Pancreas (tissue), 10 donors: ENCODE data around the gene DCC. TPM values are rescaled to one million over a fixed set of nuclear protein-coding genes. Genes with fewer than 3 reads are reported as not detected.

Experiments
- ATAC-seq, 4 donors: fragments of 200-7000 bp; cut with Tn5 transposase; one replicate each; pipeline versions ENCODE4 v1.8.0 to v1.9.1; 2020; ENCODE audit warnings: mild to moderate bottlenecking in 4 of 4, moderate library complexity in 4 of 4
- DNase-seq, 6 donors: peaks; one replicate each; pipeline ENCODE4 v3.0.0-alpha.2; 2020
- FAIRE-seq: peaks from 2 replicates; lab custom pipeline; 2012; peaks lifted over from hg19 to GRCh38; lab: Jason Lieb, UNC
- H3K27ac ChIP-seq, 4 donors: fragments of 200-600 bp; sonication (generic); 1 replicate in 3 of 4; 2 replicates in 1 of 4; pipeline versions ENCODE4 v1.5.0 to v1.8.0; 2020
- H3K27me3 ChIP-seq, 4 donors: fragments of 200-600 bp; one replicate each; pipeline ENCODE4 v1.8.0; 2021
- H3K36me3 ChIP-seq, 3 donors: fragments of 200-600 bp; sonication (generic) in 1 of 3; one replicate each; pipeline versions ENCODE4 v1.5.0 to v1.8.0; 2020 to 2021
- H3K4me1 ChIP-seq, 3 donors: fragments of 200-600 bp; one replicate each; pipeline ENCODE4 v1.8.0; 2021
- H3K4me3 ChIP-seq, 4 donors: fragments of 200-600 bp; sonication (generic) in 2 of 4; one replicate each; pipeline versions ENCODE4 v1.5.0 to v1.8.0; 2020 to 2021
- H3K9me3 ChIP-seq, 4 donors: fragments of 200-600 bp; one replicate each; pipeline ENCODE4 v1.8.0; 2021
- WGBS, 2 donors: extraction: QIAGEN DNeasy Blood & Tissue Kit; methylation state at CpG; one replicate each; pipeline ENCODE4 v1.1.7; 2013; 5-methylcytosine and 5-hydroxymethylcytosine counted together
- intact Hi-C, 3 donors: fragments of 100-400 bp; cut with DNase I; formaldehyde crosslinking; loops; one replicate each; pipeline versions ENCODE4 v1.11.1 to v1.14.2; 2022
- polyA plus RNA-seq, 2 donors: library from polyadenylated mRNA; stranded (reverse); fragments of 200-250 nt; gene quantifications; one replicate each; pipeline ENCODE4 v1.2.3, GENCODE V29; 2013
- total RNA-seq, 6 donors: library from RNA; stranded (reverse); fragmentation: NEBNext Ultra II Directional in 4 of 6; extraction: Animal tissue kit (Norgen Biotek cat#: 25700) in 4 of 6; gene quantifications; one replicate each; pipeline versions ENCODE4 v1.2.1 to v1.2.4, GENCODE V29; 2021 to 2023
- TF ChIP-seq, protein P1 (sequence below), 4 donors: fragments of 200-600 bp; sonication (generic) in 3 of 4; IDR thresholded peaks; one replicate each; pipeline versions ENCODE4 v1.5.0 to v1.8.0; 2021; ENCODE audit warnings: antibody characterized with exemption in 4 of 4
- donor health status: healthy with polysubstance abuse.
- donor health status: DM: no; HTN: no; CAD: no; lungs with moderate emphysema.
- donor health status: DM: no; HTN: no; CAD: no.
- donor health status: control.
- donor health status: control.
- donor health status: Bipolar disorder and iron deficiency.
- donor health status: DM: yes; HTN: yes; CAD: no.
- donor health status: DM: no; HTN: no; CAD: no.
- donor health status: DM: no; HTN: no; CAD: no.
- donor health status: DM: yes; HTN: yes; CAD: no.

DCC gene
- total and polyA plus RNA-seq, 8 donors = 0.18 to 0.44 (median 0.28) TPM; not detected in 1

GRCh38 chr18:53521068-53521467 is 1181.1 kb downstream of the DCC start:
- intact Hi-C loops = no loop called here
- Histone ChIP-seq H3K4me3 (no peak overlapping the region), H3K27ac (no peak overlapping the region), H3K27me3 (no peaks in the 10 kb centered on the region), H3K4me1 (no peaks in the 10 kb centered on the region), H3K36me3 (no peaks in the 10 kb centered on the region), H3K9me3 (no peaks in the 10 kb centered on the region)
- FAIRE-seq (no peak), ATAC-seq (no peak), DNase-seq (no peak)
- 66 to 82% methylated on average over 7 of the region's 7 CpGs for WGBS, 2 donors
- TF ChIP-seq, protein P1, sequence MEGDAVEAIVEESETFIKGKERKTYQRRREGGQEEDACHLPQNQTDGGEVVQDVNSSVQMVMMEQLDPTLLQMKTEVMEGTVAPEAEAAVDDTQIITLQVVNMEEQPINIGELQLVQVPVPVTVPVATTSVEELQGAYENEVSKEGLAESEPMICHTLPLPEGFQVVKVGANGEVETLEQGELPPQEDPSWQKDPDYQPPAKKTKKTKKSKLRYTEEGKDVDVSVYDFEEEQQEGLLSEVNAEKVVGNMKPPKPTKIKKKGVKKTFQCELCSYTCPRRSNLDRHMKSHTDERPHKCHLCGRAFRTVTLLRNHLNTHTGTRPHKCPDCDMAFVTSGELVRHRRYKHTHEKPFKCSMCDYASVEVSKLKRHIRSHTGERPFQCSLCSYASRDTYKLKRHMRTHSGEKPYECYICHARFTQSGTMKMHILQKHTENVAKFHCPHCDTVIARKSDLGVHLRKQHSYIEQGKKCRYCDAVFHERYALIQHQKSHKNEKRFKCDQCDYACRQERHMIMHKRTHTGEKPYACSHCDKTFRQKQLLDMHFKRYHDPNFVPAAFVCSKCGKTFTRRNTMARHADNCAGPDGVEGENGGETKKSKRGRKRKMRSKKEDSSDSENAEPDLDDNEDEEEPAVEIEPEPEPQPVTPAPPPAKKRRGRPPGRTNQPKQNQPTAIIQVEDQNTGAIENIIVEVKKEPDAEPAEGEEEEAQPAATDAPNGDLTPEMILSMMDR (IDR thresholded peaks at IDR 0.05) = no peak

GRCh38 chr18:53526101-53526870 is 1186.3 kb downstream of the DCC start:
- ATAC-seq = no peak
- Histone ChIP-seq H3K27ac (no peak overlapping the region), H3K36me3 (no peaks in the 10 kb centered on the region), H3K27me3 (no peaks in the 10 kb centered on the region), H3K4me3 (no peak overlapping the region), H3K4me1 (no peaks in the 10 kb centered on the region), H3K9me3 (no peaks in the 10 kb centered on the region)
- intact Hi-C loops = no loop called here
- FAIRE-seq = no peak
- no peak for DNase-seq
- WGBS, 2 donors = 46 to 55% methylated on average over 4 of the region's 4 CpGs
- TF ChIP-seq, protein P1 (IDR thresholded peaks at IDR 0.05) = no peak

DNA sequence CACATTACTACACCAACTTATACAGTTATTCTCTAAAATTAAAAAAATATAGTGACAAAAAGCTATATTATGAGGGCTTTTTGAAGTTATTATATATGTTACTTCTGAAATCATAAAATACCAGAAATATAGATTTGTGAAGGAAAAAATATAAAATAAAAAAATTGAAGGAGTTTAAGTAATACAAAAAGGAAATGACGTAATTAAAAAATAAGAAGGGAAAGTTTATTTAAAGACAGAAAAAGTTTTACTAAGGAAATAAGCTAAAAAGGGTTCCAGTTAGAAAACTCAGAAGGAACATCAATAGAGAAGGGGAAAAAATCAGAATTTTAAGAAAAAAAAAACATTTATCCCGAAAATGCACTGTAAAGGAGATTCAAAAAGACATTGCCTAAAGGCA is 1187.4 kb downstream of the DCC start:
- Histone ChIP-seq H3K27ac (no peak overlapping the region), H3K4me1 (no peaks in the 10 kb centered on the region), H3K27me3 (no peaks in the 10 kb centered on the region), H3K36me3 (no peaks in the 10 kb centered on the region), H3K9me3 (no peaks in the 10 kb centered on the region), H3K4me3 (no peak overlapping the region)
- WGBS, 2 donors = 71 to 84% methylated on average over 2 of the region's 2 CpGs
- FAIRE-seq (no peak), ATAC-seq (no peak), DNase-seq (no peak)
- TF ChIP-seq, protein P1 (IDR thresholded peaks at IDR 0.05) = no peak
- intact Hi-C loops = no loop called here

GRCh38 chr18:53531187-53531586 is 1191.2 kb downstream of the DCC start:
- Histone ChIP-seq H3K4me3 (no peak overlapping the region), H3K36me3 (no peaks in the 10 kb centered on the region), H3K4me1 (no peaks in the 10 kb centered on the region), H3K9me3 (no peaks in the 10 kb centered on the region), H3K27ac (no peak overlapping the region), H3K27me3 (no peaks in the 10 kb centered on the region)
- TF ChIP-seq, protein P1 (IDR thresholded peaks at IDR 0.05) = no peak
- no peak for ATAC-seq
- no peak for FAIRE-seq
- no peak for DNase-seq
- intact Hi-C loops = no loop called here

GRCh38 chr18:53531896-53532295 is 1191.9 kb downstream of the DCC start:
- intact Hi-C loops = no loop called here
- H3K9me3 ChIP-seq = no peaks in the 10 kb centered on the region
- no peak overlapping the region for H3K4me3 ChIP-seq
- FAIRE-seq (no peak), DNase-seq (no peak), ATAC-seq (no peak)
- H3K36me3 ChIP-seq = no peaks in the 10 kb centered on the region
- 34 to 39% methylated on average over 1 of the region's 1 CpG for WGBS, 2 donors
- H3K4me1 ChIP-seq = no peaks in the 10 kb centered on the region
- no peak overlapping the region for H3K27ac ChIP-seq
- TF ChIP-seq, protein P1 (IDR thresholded peaks at IDR 0.05) = no peak
- H3K27me3 ChIP-seq = no peaks in the 10 kb centered on the region
